ENCODE results near the gene COTL1.

GRCh38 chr16:84654238-84654637 is 36.4 kb upstream of the COTL1 start:
- TF ChIP-seq CTCF (conservative IDR thresholded peaks at IDR 0.05; ENCODE audit: low read length) (no peak), EZH2phosphoT487 (IDR thresholded peaks at IDR 0.05; ENCODE audit: borderline replicate concordance) (no peak)

Measured in Loucy (cell line).